GM12801 (cell line): Measurements from ENCODE around the gene GHR.

Source experiments
- TF ChIP-seq, protein P1 (sequence below): IDR thresholded peaks from one replicate; pipeline ENCODE4 v1.5.1; 2011; ENCODE audit warnings: control low read depth; ENCODE audit not compliant: insufficient read length; ENCODE audit errors: extremely low read depth

Gene GHR

DNA sequence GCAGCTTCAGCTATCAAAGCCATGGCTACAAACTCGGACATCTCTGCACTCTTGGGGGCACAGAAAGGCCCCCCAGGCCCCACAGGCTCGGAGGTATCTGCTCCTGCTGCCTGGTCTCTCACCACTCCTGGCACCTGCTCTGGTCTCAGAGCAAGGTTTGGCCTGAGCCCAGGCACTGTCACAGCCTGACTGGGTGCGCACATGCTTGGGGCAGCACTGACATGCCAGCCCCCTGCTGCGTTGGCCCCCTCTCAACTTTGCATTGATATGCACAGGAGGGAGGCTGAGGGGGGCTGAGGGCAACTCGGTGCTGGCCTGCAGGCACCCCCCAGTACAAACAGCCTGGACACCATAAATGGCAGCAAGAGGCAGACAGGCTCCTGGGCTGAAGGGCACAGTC lies 27.1 kb upstream of the GHR start:
- TF ChIP-seq, protein P1, sequence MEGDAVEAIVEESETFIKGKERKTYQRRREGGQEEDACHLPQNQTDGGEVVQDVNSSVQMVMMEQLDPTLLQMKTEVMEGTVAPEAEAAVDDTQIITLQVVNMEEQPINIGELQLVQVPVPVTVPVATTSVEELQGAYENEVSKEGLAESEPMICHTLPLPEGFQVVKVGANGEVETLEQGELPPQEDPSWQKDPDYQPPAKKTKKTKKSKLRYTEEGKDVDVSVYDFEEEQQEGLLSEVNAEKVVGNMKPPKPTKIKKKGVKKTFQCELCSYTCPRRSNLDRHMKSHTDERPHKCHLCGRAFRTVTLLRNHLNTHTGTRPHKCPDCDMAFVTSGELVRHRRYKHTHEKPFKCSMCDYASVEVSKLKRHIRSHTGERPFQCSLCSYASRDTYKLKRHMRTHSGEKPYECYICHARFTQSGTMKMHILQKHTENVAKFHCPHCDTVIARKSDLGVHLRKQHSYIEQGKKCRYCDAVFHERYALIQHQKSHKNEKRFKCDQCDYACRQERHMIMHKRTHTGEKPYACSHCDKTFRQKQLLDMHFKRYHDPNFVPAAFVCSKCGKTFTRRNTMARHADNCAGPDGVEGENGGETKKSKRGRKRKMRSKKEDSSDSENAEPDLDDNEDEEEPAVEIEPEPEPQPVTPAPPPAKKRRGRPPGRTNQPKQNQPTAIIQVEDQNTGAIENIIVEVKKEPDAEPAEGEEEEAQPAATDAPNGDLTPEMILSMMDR = no peak

DNA sequence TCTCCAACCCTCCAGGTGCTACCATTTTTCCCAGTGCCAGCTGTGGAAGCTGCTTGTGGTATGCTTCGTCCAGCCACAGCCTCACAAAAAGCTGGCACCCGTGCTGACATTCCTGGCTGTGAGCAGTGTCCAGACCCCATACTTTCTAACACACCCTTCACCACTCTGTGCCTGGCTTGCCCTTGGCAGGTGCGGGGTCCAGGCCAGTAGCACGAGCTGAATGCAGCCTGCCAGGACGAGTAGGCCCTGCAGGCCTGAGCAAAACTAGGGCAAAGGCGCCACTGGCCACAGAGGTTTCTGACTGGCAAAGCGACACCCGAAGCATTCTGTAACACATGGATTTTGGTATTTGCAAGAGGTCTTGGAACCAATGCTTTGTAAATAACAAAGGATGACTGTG lies 26.0 kb upstream of the GHR start:
- TF ChIP-seq, protein P1 = no peak

DNA sequence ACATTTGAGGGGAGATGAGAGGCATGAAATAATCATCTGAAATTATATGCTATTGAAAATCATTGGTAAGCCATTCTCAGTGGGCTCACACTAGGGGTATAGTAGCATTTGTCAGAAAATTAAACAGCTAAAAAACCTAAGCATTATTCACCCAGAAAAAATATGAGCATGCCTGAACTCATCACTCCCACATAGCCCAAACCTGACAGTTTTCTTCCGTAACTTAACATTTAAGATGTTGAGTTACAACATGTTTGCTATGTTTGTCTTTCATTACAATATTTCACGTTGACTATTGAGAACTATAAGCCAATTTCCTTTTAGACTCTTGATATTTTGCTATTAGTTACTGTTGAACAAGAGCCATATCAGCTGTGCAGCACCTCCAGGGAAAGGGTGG lies 23.5 kb upstream of the GHR start:
- TF ChIP-seq, protein P1 = no peak

DNA sequence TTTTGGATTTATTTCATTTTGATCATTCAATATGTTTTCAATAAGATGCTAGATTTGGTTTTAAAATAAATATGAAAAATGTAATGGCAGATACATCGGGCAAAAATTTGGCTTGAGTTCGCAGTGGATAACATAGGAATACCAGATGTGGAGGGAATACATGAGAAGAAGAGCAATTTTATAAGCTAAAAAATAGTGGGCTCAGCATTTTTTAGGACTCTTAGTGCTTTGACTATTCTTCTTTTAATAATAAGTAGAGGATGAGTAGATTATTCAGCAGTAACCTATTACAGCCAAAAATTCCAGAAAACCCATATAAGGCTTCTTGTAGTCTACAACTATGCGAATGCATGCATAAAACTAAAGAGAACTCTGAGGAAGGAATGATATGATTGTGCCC lies 22.8 kb upstream of the GHR start:
- TF ChIP-seq, protein P1 = no peak

DNA sequence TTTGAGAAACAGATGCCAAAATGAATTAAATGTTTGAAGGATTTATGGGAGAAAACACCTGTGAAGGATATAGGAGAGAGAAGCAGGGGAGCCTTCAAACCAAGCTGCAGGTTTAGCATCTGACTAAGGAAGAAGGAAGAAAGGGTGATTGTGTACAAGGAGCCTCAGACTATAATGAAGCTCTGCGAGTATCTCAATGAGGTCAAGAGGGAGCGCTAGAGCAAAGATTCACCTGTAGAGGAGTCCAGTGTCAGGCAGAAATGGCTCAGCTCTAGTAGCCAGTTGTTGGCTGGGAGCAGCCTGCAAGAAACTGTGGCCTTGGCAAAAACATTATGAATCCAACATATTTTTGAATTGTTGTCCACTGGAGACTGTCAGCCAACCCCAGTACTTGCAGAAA lies 20.0 kb upstream of the GHR start:
- TF ChIP-seq, protein P1 = no peak

DNA sequence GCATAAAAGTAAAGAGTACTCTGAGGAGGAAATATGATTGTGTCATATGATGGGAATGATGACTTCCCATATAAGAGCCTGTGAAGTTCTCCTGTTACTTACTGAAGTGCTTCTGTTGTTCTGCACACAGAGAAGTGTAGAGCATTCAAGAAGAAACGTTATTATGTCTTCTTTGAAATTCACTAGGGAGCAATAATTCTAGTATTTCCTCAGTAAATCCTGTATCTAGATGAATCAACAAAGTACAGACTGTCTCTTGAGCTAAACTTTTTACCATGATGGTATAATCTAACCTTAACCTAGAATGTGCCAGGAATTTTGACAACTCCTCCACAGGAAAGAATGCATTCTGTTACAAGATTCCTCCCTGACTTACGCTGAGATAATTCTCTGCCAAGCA lies 18.9 kb upstream of the GHR start:
- TF ChIP-seq, protein P1 = no peak

DNA sequence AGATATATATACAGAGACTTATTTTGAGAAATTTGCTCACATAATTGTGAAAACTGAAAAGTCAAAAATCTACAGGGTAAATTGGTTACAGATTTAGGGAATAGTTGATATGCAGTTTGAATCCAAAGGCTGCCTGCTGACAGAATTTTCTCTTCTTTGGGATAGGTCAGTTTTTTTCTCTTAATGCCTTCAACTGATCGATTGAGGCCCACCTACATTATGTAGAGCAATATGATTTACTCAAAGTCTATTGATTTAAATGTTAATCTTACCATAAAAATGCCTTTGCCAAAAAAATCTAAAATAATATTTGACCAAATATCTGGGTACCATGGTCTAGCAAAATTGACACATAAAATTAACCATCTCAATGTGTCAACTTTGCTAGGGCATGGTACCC lies 3.9 kb upstream of the GHR start:
- TF ChIP-seq, protein P1 = no peak
